OCI-LY3 (cell line): Measurements from ENCODE around the gene RNF144A.

ENCODE experiments used
- H2AFZ ChIP-seq: fragments of 200-600, 300-600 bp; shearing (Covaris generic); 2 replicates; pipeline ENCODE4 v1.6.0; 2014; ENCODE audit warnings: antibody characterized with exemption, low read depth, low read length
- H3K27ac ChIP-seq: fragments of 200-600, 300-600 bp; sonication (generic); 2 replicates; pipeline ENCODE4 v1.5.1; 2014; ENCODE audit warnings: mild to moderate bottlenecking, low read length, moderate library complexity, mixed read lengths
- H3K27me3 ChIP-seq: fragments of 200-600, 300-600 bp; sonication (generic); 2 replicates; pipeline ENCODE4 v1.6.1; 2014; ENCODE audit warnings: low read depth, low read length, mixed read lengths
- H3K36me3 ChIP-seq: fragments of 200-600, 300-600 bp; sonication (generic); replicated peaks from 2 replicates; pipeline ENCODE3; 2014; ENCODE audit warnings: low read depth, low read length, mixed read lengths
- H3K4me1 ChIP-seq: fragments of 300-600, 200-600 bp; sonication (generic); 2 replicates; pipeline ENCODE4 v1.6.1; 2014; ENCODE audit warnings: low read length, mixed read lengths
- H3K4me2 ChIP-seq: fragments of 200-600, 300-600 bp; sonication (generic); 2 replicates; pipeline ENCODE4 v1.6.1; 2014; ENCODE audit warnings: low read length, mixed read lengths
- H3K4me3 ChIP-seq: fragments of 300-600, 200-600 bp; sonication (generic); 2 replicates; pipeline ENCODE4 v1.5.1; 2014; ENCODE audit warnings: antibody characterized with exemption, mild to moderate bottlenecking, low read length, moderate library complexity
- H3K79me2 ChIP-seq: fragments of 300-600, 200-600 bp; shearing (Covaris generic); 2 replicates; pipeline ENCODE4 v1.6.1; 2014; ENCODE audit warnings: mild to moderate bottlenecking, low read length, mixed read lengths
- H3K9ac ChIP-seq: fragments of 300-600, 200-600 bp; shearing (Covaris generic); 2 replicates; pipeline ENCODE4 v1.6.0; 2014; ENCODE audit warnings: mild to moderate bottlenecking, low read length, moderate library complexity
- H3K9me3 ChIP-seq: fragments of 200-600, 300-600 bp; shearing (Covaris generic); 2 replicates; pipeline ENCODE4 v1.6.1; 2014; ENCODE audit warnings: low read length, mixed read lengths; ENCODE audit not compliant: insufficient read depth
- H4K20me1 ChIP-seq: fragments of 200-600, 300-600 bp; sonication (generic); 2 replicates; pipeline ENCODE4 v1.6.1; 2016; ENCODE audit warnings: low read length, mixed read lengths; ENCODE audit not compliant: insufficient read depth
- EZH2phosphoT487 ChIP-seq: fragments of 200-600 bp; shearing (Covaris generic); IDR thresholded peaks from 2 replicates; pipeline ENCODE4 v1.6.1; 2018; ENCODE audit warnings: antibody characterized with exemption, mixed run types, low read depth
- TF ChIP-seq, protein P1 (sequence below): fragments of 200-600, 300-600 bp; sonication (generic); IDR thresholded peaks from 2 replicates; pipeline ENCODE4 v1.5.1; 2014; ENCODE audit warnings: antibody characterized with exemption, low read length, low read depth

RNF144A gene

GRCh38 chr2:6958616-6959235 lies 41.5 kb downstream of the RNF144A start:
- TF ChIP-seq EZH2phosphoT487 = no peak
- TF ChIP-seq, protein P1, sequence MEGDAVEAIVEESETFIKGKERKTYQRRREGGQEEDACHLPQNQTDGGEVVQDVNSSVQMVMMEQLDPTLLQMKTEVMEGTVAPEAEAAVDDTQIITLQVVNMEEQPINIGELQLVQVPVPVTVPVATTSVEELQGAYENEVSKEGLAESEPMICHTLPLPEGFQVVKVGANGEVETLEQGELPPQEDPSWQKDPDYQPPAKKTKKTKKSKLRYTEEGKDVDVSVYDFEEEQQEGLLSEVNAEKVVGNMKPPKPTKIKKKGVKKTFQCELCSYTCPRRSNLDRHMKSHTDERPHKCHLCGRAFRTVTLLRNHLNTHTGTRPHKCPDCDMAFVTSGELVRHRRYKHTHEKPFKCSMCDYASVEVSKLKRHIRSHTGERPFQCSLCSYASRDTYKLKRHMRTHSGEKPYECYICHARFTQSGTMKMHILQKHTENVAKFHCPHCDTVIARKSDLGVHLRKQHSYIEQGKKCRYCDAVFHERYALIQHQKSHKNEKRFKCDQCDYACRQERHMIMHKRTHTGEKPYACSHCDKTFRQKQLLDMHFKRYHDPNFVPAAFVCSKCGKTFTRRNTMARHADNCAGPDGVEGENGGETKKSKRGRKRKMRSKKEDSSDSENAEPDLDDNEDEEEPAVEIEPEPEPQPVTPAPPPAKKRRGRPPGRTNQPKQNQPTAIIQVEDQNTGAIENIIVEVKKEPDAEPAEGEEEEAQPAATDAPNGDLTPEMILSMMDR = no peak
- no peaks in the 10 kb centered on the region for H3K79me2 ChIP-seq

GRCh38 chr2:6959751-6960150 lies 42.5 kb downstream of the RNF144A start:
- H3K4me2 ChIP-seq = no peak overlapping the region
- no peak for TF ChIP-seq EZH2phosphoT487
- TF ChIP-seq, protein P1 = no peak
- no peaks in the 10 kb centered on the region for H4K20me1 ChIP-seq

More at GRCh38 chr2:6958616-6959235, 41.5 kb downstream of the RNF144A start:
- Histone ChIP-seq H3K4me3 (no peak overlapping the region), H3K9ac (no peak overlapping the region), H3K9me3 (no peaks in the 10 kb centered on the region), H3K4me1 (no peaks in the 10 kb centered on the region), H3K36me3 (no peaks in the 10 kb centered on the region), H3K27ac (no peak overlapping the region), H3K27me3 (peaks cover 3% of the 10 kb centered on the region; the same call in 1 of the 2 replicates), H2AFZ (no peak overlapping the region), H4K20me1 (no peaks in the 10 kb centered on the region), H3K4me2 (no peak overlapping the region)

GRCh38 chr2:6960659-6961058 lies 43.4 kb downstream of the RNF144A start:
- TF ChIP-seq, protein P1 = no peak
- TF ChIP-seq EZH2phosphoT487 = no peak
- peaks cover 3% of the 10 kb centered on the region; the same call in 1 of the 2 replicates for H3K27me3 ChIP-seq
- H3K4me3 ChIP-seq = no peak overlapping the region
- no peak overlapping the region for H3K4me2 ChIP-seq
- H3K79me2 ChIP-seq = no peaks in the 10 kb centered on the region
- H3K36me3 ChIP-seq = no peaks in the 10 kb centered on the region
- H3K27ac ChIP-seq = no peak overlapping the region
- H4K20me1 ChIP-seq = no peaks in the 10 kb centered on the region
- no peak overlapping the region for H2AFZ ChIP-seq
- no peaks in the 10 kb centered on the region for H3K4me1 ChIP-seq
- no peaks in the 10 kb centered on the region for H3K9me3 ChIP-seq
- no peak overlapping the region for H3K9ac ChIP-seq

More at GRCh38 chr2:6959751-6960150, 42.5 kb downstream of the RNF144A start:
- no peak overlapping the region for H2AFZ ChIP-seq
- H3K36me3 ChIP-seq = no peaks in the 10 kb centered on the region
- no peak overlapping the region for H3K9ac ChIP-seq
- no peaks in the 10 kb centered on the region for H3K9me3 ChIP-seq
- no peaks in the 10 kb centered on the region for H3K79me2 ChIP-seq
- H3K27ac ChIP-seq = no peak overlapping the region
- H3K27me3 ChIP-seq = peaks cover 3% of the 10 kb centered on the region; the same call in 1 of the 2 replicates
- no peaks in the 10 kb centered on the region for H3K4me1 ChIP-seq
- H3K4me3 ChIP-seq = no peak overlapping the region

- Histone ChIP-seq H2AFZ (no peak overlapping the region), H3K36me3 (no peaks in the 10 kb centered on the region), H3K9ac (no peak overlapping the region), H3K79me2 (no peaks in the 10 kb centered on the region), H3K4me1 (no peaks in the 10 kb centered on the region), H3K4me2 (no peak overlapping the region), H3K9me3 (no peaks in the 10 kb centered on the region), H3K27ac (no peak overlapping the region), H3K4me3 (no peak overlapping the region), H3K27me3 (peaks cover 3% of the 10 kb centered on the region; the same call in 1 of the 2 replicates), H4K20me1 (no peaks in the 10 kb centered on the region)
- TF ChIP-seq EZH2phosphoT487 = no peak
- TF ChIP-seq, protein P1 = no peak
These were observed 46.5 kb downstream of the RNF144A start for GRCh38 chr2:6963727-6964126.
